Panc1 (cell line): ENCODE measurements around the gene MAN1A1. TPM values are rescaled to one million over a fixed set of nuclear protein-coding genes. Genes with fewer than 3 reads are reported as not detected.

Source experiments
- ATAC-seq: fragments of 200-7000 bp; cut with Tn5 transposase; 2 replicates; pipeline ENCODE4 v1.9.1; 2020; ENCODE audit warnings: mild to moderate bottlenecking, moderate library complexity
- BruUV-seq: library from RNA; stranded (reverse); fragments of 400-500 nt; replicated peaks from 2 replicates; lab custom pipeline; 2021; lab: Mats Ljungman, UMichigan
- CTCF ChIA-PET: fragments of 300-600 bp; sonication (Branson Sonifier 250); formaldehyde crosslinking; loops from one replicate; lab custom pipeline; 2022; ENCODE audit warnings: antibody characterized with exemption; lab: Charles Lee
- POLR2A ChIA-PET: fragments of 300-600 bp; sonication (Branson Sonifier 250); formaldehyde crosslinking; loops from one replicate; lab custom pipeline; 2022; ENCODE audit warnings: antibody characterized with exemption; lab: Charles Lee
- DNase-seq: peaks from one replicate; pipeline ENCODE4 v3.0.0-alpha.2; 2010; ENCODE audit warnings: low read depth, low spot score
- H3K27ac ChIP-seq: 2 replicates; pipeline ENCODE4 v1.5.1; 2011; ENCODE audit warnings: mild to moderate bottlenecking, low read length, inconsistent platforms
- H3K27me3 ChIP-seq: fragments of 200-500 bp; sonication (Bioruptor generic); 2 replicates; pipeline ENCODE4 v1.6.0; 2014; ENCODE audit warnings: low read length, inconsistent platforms; ENCODE audit not compliant: control insufficient read depth, insufficient read depth
- H3K36me3 ChIP-seq: fragments of 200-500 bp; sonication (Bioruptor generic); 2 replicates; pipeline ENCODE4 v1.5.1; 2014; ENCODE audit warnings: inconsistent platforms, mild to moderate bottlenecking, low read length, moderate library complexity; ENCODE audit not compliant: control insufficient read depth, insufficient read depth
- H3K4me1 ChIP-seq: 2 replicates; pipeline ENCODE4 v1.5.1; 2011; ENCODE audit warnings: inconsistent platforms, mild to moderate bottlenecking, low read length, moderate library complexity; ENCODE audit not compliant: control insufficient read depth, insufficient read depth
- H3K4me3 ChIP-seq, 2 experiments: 2 replicates each; pipeline ENCODE4 v1.5.1; 2011 to 2012; ENCODE audit warnings: low read depth in 2 of 2, low read length in 2 of 2, mild to moderate bottlenecking in 2 of 2, inconsistent platforms in 1 of 2, moderate library complexity in 1 of 2
- H3K9me3 ChIP-seq: fragments of 200-500 bp; sonication (Bioruptor generic); 2 replicates; pipeline ENCODE4 v1.5.1; 2014; ENCODE audit warnings: low read depth, mild to moderate bottlenecking, inconsistent platforms, low read length, moderate library complexity; ENCODE audit not compliant: control insufficient read depth, insufficient read depth
- POLR2AphosphoS5 ChIP-seq: IDR thresholded peaks from 2 replicates; pipeline ENCODE4 v1.6.1; 2012; ENCODE audit warnings: mild to moderate bottlenecking, low read depth, low read length, moderate library complexity
- TCF7L2 ChIP-seq: IDR thresholded peaks from 2 replicates; pipeline ENCODE4 v1.6.1; 2011; ENCODE audit warnings: mild to moderate bottlenecking, low read depth, low read length, inconsistent platforms
- in situ Hi-C: cut with HindIII; loops from 2 replicates; pipeline ENCODE4 v1.10.0; 2016; ENCODE audit warnings: low sequenced_read_pairs, low pct_unique_long_range_greater_than_20kb
- intact Hi-C: fragments of 100-400 bp; cut with micrococcal nuclease; formaldehyde crosslinking; loops from one replicate; pipeline ENCODE4 v1.10.0; 2022; ENCODE audit not compliant: unreplicated experiment
- total RNA-seq: library from RNA; stranded (reverse); gene quantifications from one replicate; pipeline ENCODE4 v1.2.1, GENCODE V29; 2021; ENCODE audit not compliant: unreplicated experiment
- TF ChIP-seq, protein P1 (sequence below): fragments of 450-650 bp; IDR thresholded peaks from 2 replicates; pipeline ENCODE4 v1.5.1; 2017; ENCODE audit warnings: mild to moderate bottlenecking
- TF ChIP-seq, protein P2 (sequence below), 2 experiments: IDR thresholded peaks; 2 replicates each; pipeline ENCODE4 v1.6.1; 2011 to 2012; ENCODE audit warnings: low read depth in 2 of 2, control low read depth in 1 of 2, low read length in 1 of 2, mild to moderate bottlenecking in 1 of 2, moderate library complexity in 1 of 2; ENCODE audit not compliant: insufficient read depth in 1 of 2

Gene MAN1A1
- total RNA-seq, 1 experiment from 2014 or later: 3.2 TPM

DNA sequence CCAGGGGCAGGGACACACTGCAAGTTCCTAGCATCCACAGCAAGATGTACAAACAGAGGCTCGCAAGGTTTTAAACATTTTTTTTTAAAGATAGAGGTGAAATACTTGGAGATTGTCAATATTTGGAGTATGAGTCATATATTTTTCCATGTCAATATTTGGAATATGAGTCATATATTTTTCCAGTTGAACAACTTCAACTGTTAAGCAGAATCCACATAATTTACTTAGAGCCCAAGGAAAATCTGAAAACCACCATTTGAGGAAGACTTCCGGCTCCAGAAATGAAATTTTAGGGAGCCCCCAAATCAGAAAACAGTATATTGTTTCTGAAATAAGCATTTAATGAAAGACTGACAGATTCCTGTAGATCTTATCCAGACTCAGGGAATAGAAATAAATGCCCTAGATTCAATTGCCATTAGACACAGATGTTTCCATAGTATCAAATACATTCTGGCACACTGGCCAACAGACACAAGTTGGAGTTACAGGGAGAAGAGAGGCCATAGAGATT, 219.5 kb downstream of the MAN1A1 start:
- intact Hi-C loops: no loop called here
- H3K4me1 ChIP-seq: peaks cover 16% of the 10 kb centered on the region
- CTCF ChIA-PET: interaction anchor here (0.5 to 0.8 kb wide), 3 partner anchors 15 to 308 kb away, joined by 3 to 8 read pairs (median 7); no protein-coding TSS in a partner anchor
- BruUV-seq: no TSS peak
- peak; percentile 84 for ATAC-seq
- TF ChIP-seq TCF7L2 (no peak), POLR2AphosphoS5 (no peak; the same call in 1 of the 2 replicates)
- TF ChIP-seq, protein P1, sequence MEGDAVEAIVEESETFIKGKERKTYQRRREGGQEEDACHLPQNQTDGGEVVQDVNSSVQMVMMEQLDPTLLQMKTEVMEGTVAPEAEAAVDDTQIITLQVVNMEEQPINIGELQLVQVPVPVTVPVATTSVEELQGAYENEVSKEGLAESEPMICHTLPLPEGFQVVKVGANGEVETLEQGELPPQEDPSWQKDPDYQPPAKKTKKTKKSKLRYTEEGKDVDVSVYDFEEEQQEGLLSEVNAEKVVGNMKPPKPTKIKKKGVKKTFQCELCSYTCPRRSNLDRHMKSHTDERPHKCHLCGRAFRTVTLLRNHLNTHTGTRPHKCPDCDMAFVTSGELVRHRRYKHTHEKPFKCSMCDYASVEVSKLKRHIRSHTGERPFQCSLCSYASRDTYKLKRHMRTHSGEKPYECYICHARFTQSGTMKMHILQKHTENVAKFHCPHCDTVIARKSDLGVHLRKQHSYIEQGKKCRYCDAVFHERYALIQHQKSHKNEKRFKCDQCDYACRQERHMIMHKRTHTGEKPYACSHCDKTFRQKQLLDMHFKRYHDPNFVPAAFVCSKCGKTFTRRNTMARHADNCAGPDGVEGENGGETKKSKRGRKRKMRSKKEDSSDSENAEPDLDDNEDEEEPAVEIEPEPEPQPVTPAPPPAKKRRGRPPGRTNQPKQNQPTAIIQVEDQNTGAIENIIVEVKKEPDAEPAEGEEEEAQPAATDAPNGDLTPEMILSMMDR: no peak
- TF ChIP-seq, protein P2, sequence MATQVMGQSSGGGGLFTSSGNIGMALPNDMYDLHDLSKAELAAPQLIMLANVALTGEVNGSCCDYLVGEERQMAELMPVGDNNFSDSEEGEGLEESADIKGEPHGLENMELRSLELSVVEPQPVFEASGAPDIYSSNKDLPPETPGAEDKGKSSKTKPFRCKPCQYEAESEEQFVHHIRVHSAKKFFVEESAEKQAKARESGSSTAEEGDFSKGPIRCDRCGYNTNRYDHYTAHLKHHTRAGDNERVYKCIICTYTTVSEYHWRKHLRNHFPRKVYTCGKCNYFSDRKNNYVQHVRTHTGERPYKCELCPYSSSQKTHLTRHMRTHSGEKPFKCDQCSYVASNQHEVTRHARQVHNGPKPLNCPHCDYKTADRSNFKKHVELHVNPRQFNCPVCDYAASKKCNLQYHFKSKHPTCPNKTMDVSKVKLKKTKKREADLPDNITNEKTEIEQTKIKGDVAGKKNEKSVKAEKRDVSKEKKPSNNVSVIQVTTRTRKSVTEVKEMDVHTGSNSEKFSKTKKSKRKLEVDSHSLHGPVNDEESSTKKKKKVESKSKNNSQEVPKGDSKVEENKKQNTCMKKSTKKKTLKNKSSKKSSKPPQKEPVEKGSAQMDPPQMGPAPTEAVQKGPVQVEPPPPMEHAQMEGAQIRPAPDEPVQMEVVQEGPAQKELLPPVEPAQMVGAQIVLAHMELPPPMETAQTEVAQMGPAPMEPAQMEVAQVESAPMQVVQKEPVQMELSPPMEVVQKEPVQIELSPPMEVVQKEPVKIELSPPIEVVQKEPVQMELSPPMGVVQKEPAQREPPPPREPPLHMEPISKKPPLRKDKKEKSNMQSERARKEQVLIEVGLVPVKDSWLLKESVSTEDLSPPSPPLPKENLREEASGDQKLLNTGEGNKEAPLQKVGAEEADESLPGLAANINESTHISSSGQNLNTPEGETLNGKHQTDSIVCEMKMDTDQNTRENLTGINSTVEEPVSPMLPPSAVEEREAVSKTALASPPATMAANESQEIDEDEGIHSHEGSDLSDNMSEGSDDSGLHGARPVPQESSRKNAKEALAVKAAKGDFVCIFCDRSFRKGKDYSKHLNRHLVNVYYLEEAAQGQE (IDR thresholded peaks at IDR 0.05; ENCODE audit: insufficient read depth in 1 of 2, low read depth in 2 of 2, low read length in 1 of 2): no peak
- H3K9me3 ChIP-seq: no peaks in the 10 kb centered on the region
- peak; percentile 88 for DNase-seq
- 0 out of 4 replicates have a peak overlapping the region, but pooled peaks of 1 of the 2 experiments have one; percentile 17 for H3K4me3 ChIP-seq
- no peak overlapping the region; the same call in 1 of the 2 replicates for H3K27ac ChIP-seq
- no peaks in the 10 kb centered on the region for H3K27me3 ChIP-seq
- no peaks in the 10 kb centered on the region for H3K36me3 ChIP-seq
- in situ Hi-C loops: no loop called here
- POLR2A ChIA-PET: no interaction called here

DNA sequence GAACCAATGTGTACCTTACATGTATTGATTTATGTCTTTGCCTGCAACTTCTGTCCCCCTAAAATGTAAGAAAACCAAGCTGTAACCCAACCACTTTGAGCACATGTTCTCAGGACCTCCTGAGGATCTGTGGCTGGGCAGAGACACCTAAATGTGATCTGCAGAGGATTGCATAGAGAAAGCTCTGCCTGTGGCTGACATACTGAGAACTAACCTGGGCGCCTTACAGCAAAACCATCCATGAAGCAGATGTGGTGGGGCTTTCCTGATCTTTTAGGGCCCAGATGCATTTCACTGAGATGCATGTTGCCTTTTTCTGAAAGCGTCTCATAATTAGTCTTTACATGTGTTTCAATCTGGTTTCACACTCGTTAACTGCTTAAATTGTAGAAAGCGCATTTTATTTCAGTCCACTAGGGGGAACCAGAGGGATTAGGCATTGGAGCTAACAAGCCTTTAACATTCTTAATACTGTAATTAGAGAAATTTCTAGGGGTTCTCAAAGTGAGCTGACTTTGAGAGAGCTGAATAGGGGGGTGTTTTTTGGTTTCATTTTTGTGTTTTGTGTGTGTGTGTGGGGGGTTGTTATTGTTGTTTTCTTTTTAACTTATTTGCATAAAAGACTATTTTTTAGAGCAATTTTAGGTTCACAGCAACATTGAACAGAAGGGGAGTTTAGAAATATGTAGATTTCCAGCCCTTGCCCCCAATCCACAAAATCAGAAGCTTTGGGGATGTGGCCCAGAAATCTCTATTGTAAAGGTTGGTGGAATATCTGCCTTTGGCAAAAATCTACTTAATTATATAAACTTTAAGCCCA, 220.2 kb downstream of the MAN1A1 start:
- Histone ChIP-seq H3K4me3 (0 out of 4 replicates have a peak overlapping the region, but pooled peaks of 1 of the 2 experiments have one; percentile 17), H3K27ac (no peak overlapping the region; the same call in 1 of the 2 replicates), H3K9me3 (no peaks in the 10 kb centered on the region), H3K27me3 (no peaks in the 10 kb centered on the region), H3K4me1 (peaks cover 16% of the 10 kb centered on the region), H3K36me3 (no peaks in the 10 kb centered on the region)
- ChIA-PET POLR2A (interaction anchor here (0.7 kb wide), 1 partner anchor 12 kb away, joined by 3 read pairs; no protein-coding TSS in a partner anchor), CTCF (interaction anchor here (0.5 to 0.8 kb wide), 7 partner anchors 9 to 1909 kb away, joined by 3 to 9 read pairs (median 7); no protein-coding TSS in a partner anchor)
- BruUV-seq: no TSS peak
- no peak for TF ChIP-seq POLR2AphosphoS5
- TF ChIP-seq, protein P1: peak; percentile 95
- in situ Hi-C loops: no loop called here
- ATAC-seq (peak; percentile 80), DNase-seq (peak; percentile 56)
- intact Hi-C loops: no loop called here
